Suprapubic skin (tissue), 4 donors: ENCODE measurements around the gene LENEP. TPM values are rescaled to one million over a fixed set of nuclear protein-coding genes. Genes with fewer than 3 reads are reported as not detected.

Experiments used
- DNase-seq, 2 donors: peaks; one replicate each; pipeline ENCODE4 v3.0.0-alpha.2; 2019; ENCODE audit warnings: low spot score in 2 of 2
- H3K27ac ChIP-seq: fragments of 200-600 bp; sonication (generic); one replicate; pipeline ENCODE4 v1.5.1; 2019
- H3K27me3 ChIP-seq: fragments of 200-600 bp; sonication (generic); one replicate; pipeline ENCODE4 v1.5.1; 2019
- H3K36me3 ChIP-seq: fragments of 200-600 bp; sonication (generic); one replicate; pipeline ENCODE4 v1.5.1; 2019
- H3K4me1 ChIP-seq: fragments of 200-600 bp; sonication (generic); one replicate; pipeline ENCODE4 v1.5.1; 2019
- H3K4me3 ChIP-seq: fragments of 200-600 bp; sonication (generic); one replicate; pipeline ENCODE4 v1.5.1; 2019; ENCODE audit warnings: mild to moderate bottlenecking
- H3K9me3 ChIP-seq: fragments of 200-600 bp; sonication (generic); one replicate; pipeline ENCODE4 v1.5.1; 2019
- CTCF ChIP-seq, 2 donors: fragments of 200-600 bp in 1 of 2; fragments of 450-650 bp in 1 of 2; sonication (generic) in 1 of 2; IDR thresholded peaks; one replicate each; pipeline ENCODE4 v1.5.1; 2016 to 2019; ENCODE audit warnings: antibody characterized with exemption in 2 of 2, mild to moderate bottlenecking in 1 of 2, moderate library complexity in 1 of 2
- EP300 ChIP-seq: sonication (generic); formaldehyde crosslinking; IDR thresholded peaks from one replicate; pipeline ENCODE4 v1.6.1; 2017; ENCODE audit warnings: antibody characterized with exemption
- POLR2A ChIP-seq, 2 donors: fragments of 450-650 bp; IDR thresholded peaks; one replicate each; pipeline ENCODE4 v1.6.1; 2017; ENCODE audit warnings: antibody characterized with exemption in 2 of 2, mild to moderate bottlenecking in 2 of 2, moderate library complexity in 2 of 2
- POLR2AphosphoS5 ChIP-seq, 3 donors: sonication (generic); formaldehyde crosslinking; IDR thresholded peaks; one replicate each; pipeline ENCODE4 v1.6.1; 2017; ENCODE audit warnings: antibody characterized with exemption in 3 of 3
- WGBS: methylation state at CpG from one replicate; pipeline ENCODE4 v1.1.5; 2018; 5-methylcytosine and 5-hydroxymethylcytosine counted together
- total RNA-seq, 4 donors: library from RNA; depleted of rRNA; stranded (reverse); fragments of >200 nt; gene quantifications; one replicate each; pipeline ENCODE4 v1.1.0, GENCODE V29; 2016

The LENEP gene
- total RNA-seq, 4 donors from 2014 or later = 3.0 TPM; not detected in 3

GRCh38 chr1:155022927-155023236 is 29.5 kb downstream of the LENEP start:
- 47% methylated on average over 4 of the region's 4 CpGs for WGBS
- H3K4me3 ChIP-seq = no peak overlapping the region
- DNase-seq = no peak
- TF ChIP-seq POLR2AphosphoS5 (IDR thresholded peaks at IDR 0.05) (no peak), POLR2A (IDR thresholded peaks at IDR 0.05) (no peak), EP300 (no peak), CTCF (IDR thresholded peaks at IDR 0.05) (no peak)
- H3K36me3 ChIP-seq = no peaks in the 10 kb centered on the region
- no peaks in the 10 kb centered on the region for H3K27me3 ChIP-seq
- peaks cover 40% of the 10 kb centered on the region for H3K4me1 ChIP-seq
- no peak overlapping the region for H3K27ac ChIP-seq
- no peaks in the 10 kb centered on the region for H3K9me3 ChIP-seq

- no peak for DNase-seq
- Histone ChIP-seq H3K9me3 (no peaks in the 10 kb centered on the region), H3K27me3 (no peaks in the 10 kb centered on the region), H3K4me1 (peaks cover 33% of the 10 kb centered on the region), H3K36me3 (no peaks in the 10 kb centered on the region), H3K4me3 (no peak overlapping the region), H3K27ac (no peak overlapping the region)
- 64% methylated on average over 5 of the region's 5 CpGs for WGBS
- TF ChIP-seq POLR2AphosphoS5 (IDR thresholded peaks at IDR 0.05) = no peak
- no peak for TF ChIP-seq POLR2A (IDR thresholded peaks at IDR 0.05)
- no peak for TF ChIP-seq EP300
- no peak for TF ChIP-seq CTCF (IDR thresholded peaks at IDR 0.05)
These were observed 30.2 kb downstream of the LENEP start for GRCh38 chr1:155023627-155024026.

GRCh38 chr1:155024315-155024714 is 30.9 kb downstream of the LENEP start:
- Histone ChIP-seq H3K9me3 (no peaks in the 10 kb centered on the region), H3K36me3 (no peaks in the 10 kb centered on the region), H3K27me3 (no peaks in the 10 kb centered on the region), H3K4me1 (peaks cover 26% of the 10 kb centered on the region), H3K4me3 (no peak overlapping the region), H3K27ac (no peak overlapping the region)
- TF ChIP-seq EP300 = no peak
- TF ChIP-seq POLR2A (IDR thresholded peaks at IDR 0.05) = no peak
- TF ChIP-seq CTCF (IDR thresholded peaks at IDR 0.05) = no peak
- TF ChIP-seq POLR2AphosphoS5 (IDR thresholded peaks at IDR 0.05) = no peak
- no peak for DNase-seq
- WGBS = 95% methylated on average over 9 of the region's 9 CpGs

- Histone ChIP-seq H3K36me3 (no peaks in the 10 kb centered on the region), H3K4me3 (no peak overlapping the region), H3K9me3 (no peaks in the 10 kb centered on the region), H3K4me1 (peaks cover 13% of the 10 kb centered on the region), H3K27ac (no peak overlapping the region), H3K27me3 (no peaks in the 10 kb centered on the region)
- TF ChIP-seq CTCF (IDR thresholded peaks at IDR 0.05) = no peak
- no peak for TF ChIP-seq POLR2A (IDR thresholded peaks at IDR 0.05)
- TF ChIP-seq EP300 = no peak
- TF ChIP-seq POLR2AphosphoS5 (IDR thresholded peaks at IDR 0.05) = no peak
- no peak for DNase-seq
- WGBS = 50% methylated on average over 3 of the region's 9 CpGs
These were observed 32.8 kb downstream of the LENEP start for GRCh38 chr1:155026154-155026553.

- no peak for DNase-seq
- TF ChIP-seq POLR2AphosphoS5 (IDR thresholded peaks at IDR 0.05) (no peak), POLR2A (IDR thresholded peaks at IDR 0.05) (no peak), EP300 (no peak), CTCF (IDR thresholded peaks at IDR 0.05) (no peak)
- 67% methylated on average over 2 of the region's 6 CpGs for WGBS
- Histone ChIP-seq H3K27ac (no peak overlapping the region), H3K27me3 (no peaks in the 10 kb centered on the region), H3K9me3 (no peaks in the 10 kb centered on the region), H3K4me3 (no peak overlapping the region), H3K4me1 (peaks cover 13% of the 10 kb centered on the region), H3K36me3 (no peaks in the 10 kb centered on the region)
These were observed 33.2 kb downstream of the LENEP start for GRCh38 chr1:155026588-155026987.
